ENCODE data around the gene SASH1.
"Not testable (repeated sequence)": the region's sequence is repeated elsewhere in the genome, so short reads cannot be mapped to it uniquely, and the experiment has no call there.

SASH1 gene

GRCh38 chr6:148325316-148326068 lies 17.1 kb upstream of the SASH1 start:
- DNase-seq, result no peak
- intact Hi-C loops (cut with DNase I), result no loop called here

GRCh38 chr6:148328876-148329555 lies 13.6 kb upstream of the SASH1 start:
- no peak for DNase-seq
- intact Hi-C loops (cut with DNase I), result no loop called here

GRCh38 chr6:148329596-148330381 lies 12.8 kb upstream of the SASH1 start:
- DNase-seq, result no peak
- intact Hi-C loops (cut with DNase I), result no loop called here

- intact Hi-C loops (cut with DNase I), result no loop called here
Observed at GRCh38 chr6:148332088-148332487, 10.6 kb upstream of the SASH1 start.

DNA sequence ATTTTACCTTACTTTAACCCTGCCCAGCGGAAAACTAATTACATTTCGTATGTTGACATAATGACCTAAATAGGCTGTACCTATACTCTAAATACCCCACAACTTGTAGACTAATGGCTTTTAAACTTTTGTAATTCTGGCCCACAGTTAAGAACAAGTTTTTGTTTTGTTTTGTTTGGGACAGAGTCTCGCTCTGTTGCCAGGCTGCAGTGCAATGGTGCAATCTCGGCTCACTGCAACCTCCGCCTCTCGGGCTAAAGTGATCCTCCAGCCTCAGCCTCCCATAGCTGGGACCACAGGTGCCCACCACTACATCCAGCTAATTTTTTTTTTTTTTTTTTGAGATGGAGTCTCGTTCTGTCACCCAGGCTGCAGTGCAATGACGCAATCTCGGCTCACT lies 5.7 kb upstream of the SASH1 start:
- intact Hi-C loops (cut with DNase I), result no loop called here
- no peak for DNase-seq

More at GRCh38 chr6:148332088-148332487, 10.6 kb upstream of the SASH1 start:
- no peak for DNase-seq

GRCh38 chr6:148339766-148340165 lies 2.9 kb upstream of the SASH1 start:
- intact Hi-C loops (cut with DNase I), result loop anchor here (10.0 kb wide), 1 partner anchor 185 kb away; no protein-coding TSS in a partner anchor
- DNase-seq, result no peak

- intact Hi-C loops (cut with DNase I), result loop anchor here (10.0 kb wide), 1 partner anchor 184 kb away; no protein-coding TSS in a partner anchor
- no peak for DNase-seq
Observed at GRCh38 chr6:148340586-148341297, 1.9 kb upstream of the SASH1 start.

GRCh38 chr6:148342100-148342349 lies 613 bp upstream of the SASH1 start:
- no peak for DNase-seq
- intact Hi-C loops (cut with DNase I), result loop anchor here (2.0 to 10.0 kb wide), 2 partner anchors 123 to 183 kb away; no protein-coding TSS in a partner anchor

DNA sequence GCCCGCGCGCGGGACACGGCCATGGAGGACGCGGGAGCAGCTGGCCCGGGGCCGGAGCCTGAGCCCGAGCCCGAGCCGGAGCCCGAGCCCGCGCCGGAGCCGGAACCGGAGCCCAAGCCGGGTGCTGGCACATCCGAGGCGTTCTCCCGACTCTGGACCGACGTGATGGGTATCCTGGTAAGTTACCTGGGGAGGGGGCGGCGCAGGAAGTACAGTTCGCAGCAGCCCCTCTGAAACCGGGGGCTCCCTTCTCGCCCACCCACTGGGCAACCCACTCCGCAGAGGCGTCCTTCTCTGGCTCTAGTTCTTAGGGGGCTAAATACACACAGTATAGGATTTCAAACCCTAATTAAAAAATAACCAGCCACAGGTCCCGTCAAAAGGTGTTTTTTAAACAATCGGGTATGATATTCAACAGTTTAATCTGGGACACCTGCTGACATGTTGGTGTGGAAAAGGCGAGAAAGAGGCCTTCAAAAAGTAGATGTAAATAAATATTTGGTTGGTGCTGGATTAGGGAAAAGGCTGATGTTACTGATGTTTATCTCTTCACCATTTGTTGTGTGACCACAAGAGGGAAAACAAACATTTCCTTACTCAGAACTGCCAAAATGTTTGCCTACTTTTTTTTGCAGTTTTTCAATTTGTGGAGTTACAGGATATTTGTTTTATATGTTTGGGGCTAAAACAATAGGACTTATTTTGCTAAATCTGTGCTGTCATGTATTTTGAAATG lies 577 bp downstream of the SASH1 start:
- intact Hi-C loops (cut with DNase I), result loop anchor here (2.0 to 10.0 kb wide), 2 partner anchors 122 to 182 kb away; no protein-coding TSS in a partner anchor
- DNase-seq, result peak in 1 of 10 donors; percentile 90

DNA sequence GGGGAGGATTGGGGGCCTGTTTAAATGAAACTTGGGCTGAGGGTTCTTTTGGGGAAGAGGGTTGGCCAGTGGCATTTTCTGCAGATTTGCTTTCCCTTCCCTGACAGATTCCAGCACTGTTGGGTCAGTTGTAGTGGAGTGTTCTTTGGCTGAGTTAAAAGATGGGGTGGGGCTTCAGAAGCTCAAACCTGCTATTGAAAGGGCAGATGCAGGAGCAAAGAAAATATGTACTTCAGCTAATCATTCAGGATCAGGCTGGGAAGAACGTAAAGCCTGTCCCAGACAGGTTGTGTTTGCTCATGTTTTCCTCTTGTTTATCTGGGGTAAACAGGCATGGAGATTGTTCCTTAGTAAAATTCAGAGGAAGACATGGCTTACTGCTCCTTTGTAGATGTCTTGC lies 2.5 kb downstream of the SASH1 start:
- intact Hi-C loops (cut with DNase I), result loop anchor here (10.0 kb wide), 1 partner anchor 180 kb away; no protein-coding TSS in a partner anchor
- no peak for DNase-seq

DNA sequence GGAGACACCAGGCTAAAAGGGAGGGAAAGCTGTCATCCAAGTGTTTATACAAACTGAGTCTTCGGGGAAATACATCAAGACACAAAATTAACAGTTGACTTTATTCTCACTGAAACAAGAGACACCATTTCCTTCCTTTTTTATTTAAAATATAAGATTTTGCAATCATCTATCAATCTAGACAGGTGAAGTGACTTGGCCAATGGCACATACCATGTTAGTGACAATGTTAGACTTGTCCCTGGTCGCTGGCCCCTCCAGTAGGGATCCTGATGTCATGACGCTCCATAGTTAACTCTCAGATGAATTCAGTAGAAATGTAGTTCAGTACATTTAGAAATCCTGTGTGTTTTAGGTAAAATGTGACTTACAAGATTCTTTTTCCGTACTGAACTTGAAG lies 2.9 kb downstream of the SASH1 start:
- intact Hi-C loops (cut with DNase I), result loop anchor here (10.0 kb wide), 1 partner anchor 179 kb away; no protein-coding TSS in a partner anchor

DNA sequence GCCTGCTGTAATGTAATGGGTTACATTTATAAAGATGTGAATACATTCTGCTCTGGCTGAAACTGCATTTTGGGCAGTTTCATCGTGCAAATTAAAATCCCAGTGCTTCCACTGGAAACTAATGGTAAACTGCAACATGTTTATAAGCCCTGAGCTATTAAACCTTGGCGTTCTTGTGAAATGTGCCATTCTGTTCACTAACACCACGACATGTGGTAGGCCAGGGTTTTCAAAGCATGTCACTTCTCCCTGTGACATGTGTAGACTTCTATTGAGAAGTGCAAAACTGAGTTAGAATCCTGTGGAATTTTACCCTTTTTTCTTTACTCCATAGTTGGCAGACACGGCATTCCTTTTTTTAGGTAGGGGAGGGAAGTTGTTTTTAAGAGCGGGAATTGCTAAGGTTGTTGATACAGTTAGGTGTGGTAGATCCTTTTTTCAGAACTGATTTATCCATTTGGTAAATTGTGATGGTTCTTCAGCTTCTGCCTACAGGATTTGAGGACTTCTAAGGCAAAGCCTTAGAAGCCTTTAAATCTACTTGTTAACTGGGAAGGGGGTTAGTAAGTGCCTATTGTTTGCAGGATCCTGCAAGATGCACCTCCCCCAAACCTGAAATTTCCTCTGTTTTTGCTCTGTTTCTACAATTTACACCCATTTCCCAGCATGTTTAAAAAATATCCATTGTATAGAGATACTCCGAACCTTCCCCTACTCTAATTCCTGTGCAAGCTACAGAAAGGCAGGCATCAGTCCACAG lies 4.2 kb downstream of the SASH1 start:
- intact Hi-C loops (cut with DNase I), result loop anchor here (10.0 kb wide), 1 partner anchor 178 kb away; no protein-coding TSS in a partner anchor
- DNase-seq, result no peak

More for the DNA sequence above, 2.9 kb downstream of the SASH1 start:
- DNase-seq, result no peak

DNA sequence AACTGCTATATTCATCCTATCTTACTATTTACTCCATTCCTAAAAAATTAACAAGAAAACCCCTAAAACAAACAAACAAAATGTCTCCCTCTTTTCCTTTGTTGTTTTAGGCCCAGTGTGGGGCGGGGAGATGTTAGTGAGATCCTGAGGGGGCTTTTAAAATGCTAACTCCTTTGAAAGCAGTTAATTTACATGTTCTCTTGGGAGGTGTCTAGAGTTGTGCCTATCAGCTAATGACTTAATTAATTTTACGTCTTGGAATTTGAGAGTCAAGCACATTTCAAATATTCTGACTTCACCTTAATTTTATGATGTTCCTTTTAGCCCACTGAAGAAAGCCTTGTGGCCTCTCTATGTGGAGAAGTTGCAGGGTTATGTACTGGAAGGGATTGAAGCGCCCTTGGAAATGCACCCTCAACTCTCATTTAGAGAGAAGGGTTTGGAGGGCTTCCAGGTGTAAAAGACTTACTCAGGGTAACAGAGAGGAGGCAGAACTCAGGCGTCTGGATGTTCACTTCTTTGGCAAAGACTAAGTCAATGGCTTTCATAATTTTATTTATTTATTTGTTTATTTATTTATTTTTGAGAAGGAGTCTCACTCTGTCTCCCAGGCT lies 4.9 kb downstream of the SASH1 start:
- DNase-seq, result no peak
- intact Hi-C loops (cut with DNase I), result loop anchor here (10.0 kb wide), 1 partner anchor 177 kb away; no protein-coding TSS in a partner anchor

- DNase-seq, result no peak
- intact Hi-C loops (cut with DNase I), result loop anchor here (10.0 kb wide), 1 partner anchor 176 kb away; no protein-coding TSS in a partner anchor
Observed at GRCh38 chr6:148348335-148348734, 5.7 kb downstream of the SASH1 start.

DNA sequence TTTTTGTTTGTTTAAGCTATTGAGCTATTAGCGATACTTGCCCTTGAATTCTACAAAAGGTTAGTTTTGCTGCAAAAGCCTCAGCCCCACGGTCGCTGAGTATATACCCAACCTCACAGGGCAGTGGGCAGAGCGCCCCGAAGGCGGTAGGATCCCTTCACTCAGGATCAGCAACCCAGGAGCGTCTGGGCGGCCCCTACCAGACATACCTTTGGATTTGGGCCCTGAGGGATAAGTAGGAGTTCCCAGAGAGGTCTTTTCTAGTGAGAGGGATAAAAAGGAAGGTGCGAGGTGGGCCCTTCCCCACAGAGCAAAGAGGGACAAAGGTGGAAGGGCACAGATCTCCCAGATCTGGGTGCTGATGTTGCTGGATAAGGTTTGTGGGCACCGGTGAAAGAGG lies 6.1 kb downstream of the SASH1 start:
- intact Hi-C loops (cut with DNase I), result loop anchor here (10.0 kb wide), 1 partner anchor 176 kb away; no protein-coding TSS in a partner anchor
- no peak for DNase-seq

GRCh38 chr6:148349466-148349865 lies 6.8 kb downstream of the SASH1 start:
- DNase-seq, result no peak
- intact Hi-C loops (cut with DNase I), result loop anchor here (10.0 kb wide), 1 partner anchor 175 kb away; no protein-coding TSS in a partner anchor

DNA sequence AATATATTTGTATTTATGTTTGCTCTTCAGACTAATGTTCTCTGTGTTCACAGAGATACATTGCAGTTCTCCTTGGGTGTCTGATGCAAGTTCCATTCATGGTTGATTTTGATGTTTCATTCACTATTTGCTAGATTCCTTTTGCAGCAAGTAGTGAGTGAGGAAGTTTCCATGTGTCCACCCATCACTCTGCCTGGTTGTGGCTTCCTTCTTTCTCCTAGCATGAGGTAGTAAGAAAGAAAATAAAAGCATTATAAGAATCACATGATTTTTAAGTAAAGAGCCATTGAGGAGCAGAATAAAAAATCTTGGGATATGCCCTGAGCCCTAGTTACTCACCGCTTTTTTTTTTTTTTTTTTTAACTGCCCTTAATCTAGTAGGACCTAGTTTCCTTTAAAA lies 8.7 kb downstream of the SASH1 start:
- DNase-seq, result no peak
- intact Hi-C loops (cut with DNase I), result no loop called here

DNA sequence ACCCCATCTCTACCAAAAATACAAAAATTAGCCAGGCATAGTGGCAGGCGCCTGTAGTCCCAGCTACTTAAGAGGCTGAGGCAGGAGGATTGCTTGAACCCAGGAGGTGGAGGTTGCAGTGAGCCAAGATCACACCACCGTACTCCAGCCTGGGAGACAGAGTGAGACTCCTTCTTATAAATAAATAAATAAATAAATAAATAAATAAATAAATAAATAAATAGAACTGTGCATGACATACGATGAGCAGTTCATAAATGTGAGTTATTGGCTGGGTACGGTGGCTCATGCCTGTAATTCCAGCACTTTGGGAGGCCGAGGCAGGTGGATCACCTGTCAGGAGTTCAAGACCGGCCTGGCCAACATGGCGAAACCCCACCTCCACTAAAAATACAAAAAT lies 9.8 kb downstream of the SASH1 start:
- DNase-seq; intact Hi-C loops (cut with DNase I): not testable (repeated sequence)

Measured in posterior cingulate gyrus (tissue), 11 donors.